ENCODE data around the gene FOXJ3. TPM values are rescaled to one million over a fixed set of nuclear protein-coding genes. Genes with fewer than 3 reads are reported as not detected.
A peak's percentile ranks its signal among the peaks of the same experiment; 100 is the strongest.

FOXJ3 gene
- total and polyA plus RNA-seq, 4 donors: 5.3 to 16.8 (median 12.4) TPM

- TF ChIP-seq TAF1 (conservative IDR thresholded peaks at IDR 0.05): no peak
- TF ChIP-seq FOXA2 (IDR thresholded peaks at IDR 0.05): no peak
- TF ChIP-seq MAX (IDR thresholded peaks at IDR 0.05): no peak
- no peak for DNase-seq (ENCODE audit: low spot score)
- Histone ChIP-seq H3K9ac (ENCODE audit: low read depth in 1 of 2, low read length in 2 of 2) (no peak overlapping the region), H3K27me3 (ENCODE audit: control insufficient read depth in 4 of 4, insufficient read depth in 4 of 4, low read length in 3 of 4) (peaks cover 0 to 5% (median 2%) of the 10 kb centered on the region in 4 donors), H3K4me3 (ENCODE audit: low read depth in 1 of 3, low read length in 3 of 3) (peak overlapping the region in 2 of 3 donors; percentile 40 to 83), H3K4me1 (ENCODE audit: control insufficient read depth in 4 of 4, insufficient read depth in 4 of 4, low read length in 3 of 4) (peaks cover 6 to 14% (median 10%) of the 10 kb centered on the region in 4 donors), H3K36me3 (ENCODE audit: control insufficient read depth in 4 of 4, insufficient read depth in 3 of 4, low read depth in 1 of 4, low read length in 3 of 4) (no peaks in the 10 kb centered on the region), H3K27ac (ENCODE audit: low read depth in 1 of 2, low read length in 2 of 2) (no peak overlapping the region), H3K9me3 (ENCODE audit: control insufficient read depth in 4 of 4, low read length in 3 of 4) (no peaks in the 10 kb centered on the region)
- 19% methylated on average over 8 of the region's 8 CpGs for WGBS
Observed at GRCh38 chr1:42381280-42381673, 46.2 kb upstream of the FOXJ3 start.

GRCh38 chr1:42380586-42381279 lies 45.7 kb upstream of the FOXJ3 start, which contains the start of gene RIMKLA:
TSS of gene RIMKLA (plus strand) at chr1:42380792. CDS start at chr1:42380935, 143 bp downstream.
- no peaks in the 10 kb centered on the region for H3K36me3 ChIP-seq (ENCODE audit: control insufficient read depth in 4 of 4, insufficient read depth in 3 of 4, low read depth in 1 of 4, low read length in 3 of 4)
- no peak within 1 kb of the TSS for H3K27ac ChIP-seq (ENCODE audit: low read depth in 1 of 2, low read length in 2 of 2)
- H3K9ac ChIP-seq (ENCODE audit: low read depth in 1 of 2, low read length in 2 of 2): no peak within 1 kb of the TSS

GRCh38 chr1:42379794-42380585 lies 45.0 kb upstream of the FOXJ3 start:
- Histone ChIP-seq H3K9ac (ENCODE audit: low read depth in 1 of 2, low read length in 2 of 2) (no peak overlapping the region), H3K4me1 (ENCODE audit: control insufficient read depth in 4 of 4, insufficient read depth in 4 of 4, low read length in 3 of 4) (peaks cover 6 to 14% (median 10%) of the 10 kb centered on the region in 4 donors), H3K36me3 (ENCODE audit: control insufficient read depth in 4 of 4, insufficient read depth in 3 of 4, low read depth in 1 of 4, low read length in 3 of 4) (no peaks in the 10 kb centered on the region), H3K27ac (ENCODE audit: low read depth in 1 of 2, low read length in 2 of 2) (no peak overlapping the region), H3K27me3 (ENCODE audit: control insufficient read depth in 4 of 4, insufficient read depth in 4 of 4, low read length in 3 of 4) (peaks cover 0 to 5% (median 2%) of the 10 kb centered on the region in 4 donors), H3K4me3 (ENCODE audit: low read depth in 1 of 3, low read length in 3 of 3) (peak overlapping the region in 2 of 3 donors; percentile 49 to 83), H3K9me3 (ENCODE audit: control insufficient read depth in 4 of 4, low read length in 3 of 4) (no peaks in the 10 kb centered on the region)
- TF ChIP-seq REST (IDR thresholded peaks at IDR 0.05): peak; percentile 91
- no peak for TF ChIP-seq RXRA (IDR thresholded peaks at IDR 0.05)
- TF ChIP-seq YY1 (IDR thresholded peaks at IDR 0.05): no peak
- no peak for TF ChIP-seq MAX (IDR thresholded peaks at IDR 0.05)
- DNase-seq (ENCODE audit: low spot score): no peak
- WGBS: 6% methylated on average over 34 of the region's 34 CpGs

More at GRCh38 chr1:42380586-42381279, 45.7 kb upstream of the FOXJ3 start, which contains the start of gene RIMKLA:
- DNase-seq (ENCODE audit: low spot score): peak; percentile 35
- TF ChIP-seq FOXA2 (IDR thresholded peaks at IDR 0.05): no peak
- Histone ChIP-seq H3K27me3 (ENCODE audit: control insufficient read depth in 4 of 4, insufficient read depth in 4 of 4, low read length in 3 of 4) (peaks cover 0 to 5% (median 2%) of the 10 kb centered on the region in 4 donors), H3K4me3 (ENCODE audit: low read depth in 1 of 3, low read length in 3 of 3) (peak within 1 kb of the TSS; percentile 35 to 83 (median 49)), H3K4me1 (ENCODE audit: control insufficient read depth in 4 of 4, insufficient read depth in 4 of 4, low read length in 3 of 4) (peaks cover 6 to 14% (median 10%) of the 10 kb centered on the region in 4 donors), H3K9me3 (ENCODE audit: control insufficient read depth in 4 of 4, low read length in 3 of 4) (no peaks in the 10 kb centered on the region)
- WGBS: 1% methylated on average over 101 of the region's 101 CpGs
